MM.1S (cell line): Measurements from ENCODE around the gene NRXN3.

Experiments
- DNase-seq: peaks from one replicate; pipeline ENCODE4 v3.0.0-alpha.2; 2015
- H2AFZ ChIP-seq: fragments of 300-600 bp; sonication (generic); 2 replicates; pipeline ENCODE4 v1.6.0; 2016; ENCODE audit warnings: antibody characterized with exemption, low read length
- H3F3A ChIP-seq: fragments of 300-600 bp; sonication (generic); 2 replicates; pipeline ENCODE4 v1.6.1; 2016; ENCODE audit warnings: mild to moderate bottlenecking, antibody characterized with exemption, low read length, moderate library complexity, mixed read lengths; ENCODE audit not compliant: insufficient read depth
- H3K27ac ChIP-seq: fragments of 300-600 bp; sonication (generic); 2 replicates; pipeline ENCODE4 v1.5.1; 2016; ENCODE audit warnings: mild to moderate bottlenecking, low read length
- H3K27me3 ChIP-seq: fragments of 300-600 bp; sonication (generic); replicated peaks from 2 replicates; pipeline ENCODE4 v1.6.0; 2016; ENCODE audit warnings: low read length; ENCODE audit not compliant: insufficient read depth
- H3K36me3 ChIP-seq: fragments of 300-600 bp; sonication (generic); replicated peaks from 2 replicates; pipeline ENCODE4 v1.6.1; 2016; ENCODE audit warnings: mild to moderate bottlenecking, low read length, mixed read lengths; ENCODE audit not compliant: insufficient read depth
- H3K4me1 ChIP-seq: fragments of 300-600 bp; sonication (generic); 2 replicates; pipeline ENCODE4 v1.6.1; 2016; ENCODE audit warnings: low read length, mixed read lengths
- H3K4me2 ChIP-seq: fragments of 300-600 bp; sonication (generic); 2 replicates; pipeline ENCODE4 v1.6.0; 2016; ENCODE audit warnings: low read depth, low read length
- H3K4me3 ChIP-seq: fragments of 300-600 bp; sonication (generic); 2 replicates; pipeline ENCODE4 v1.5.1; 2016; ENCODE audit warnings: low read length, mixed read lengths
- H3K79me2 ChIP-seq: fragments of 300-600 bp; sonication (generic); 2 replicates; pipeline ENCODE4 v1.6.1; 2016; ENCODE audit warnings: mixed run types, low read length, mixed read lengths
- H3K9ac ChIP-seq: fragments of 300-600 bp; sonication (generic); 2 replicates; pipeline ENCODE4 v1.6.1; 2016; ENCODE audit warnings: low read length, mixed read lengths
- H3K9me2 ChIP-seq: fragments of 300-600 bp; sonication (generic); replicated peaks from 2 replicates; pipeline ENCODE4 v1.6.1; 2016; ENCODE audit warnings: mild to moderate bottlenecking, low read length, mixed read lengths; ENCODE audit not compliant: insufficient read depth
- H3K9me3 ChIP-seq: fragments of 300-600 bp; sonication (generic); replicated peaks from 2 replicates; pipeline ENCODE4 v1.6.1; 2016; ENCODE audit warnings: mild to moderate bottlenecking, low read length, mixed read lengths; ENCODE audit not compliant: insufficient read depth
- H4K20me1 ChIP-seq: fragments of 300-600 bp; sonication (generic); 2 replicates; pipeline ENCODE4 v1.6.1; 2016; ENCODE audit warnings: mild to moderate bottlenecking, low read length, moderate library complexity, mixed read lengths; ENCODE audit not compliant: insufficient read depth
- CTCF ChIP-seq: fragments of 300-600 bp; sonication (generic); IDR thresholded peaks from 2 replicates; pipeline ENCODE4 v1.5.1; 2016; ENCODE audit warnings: antibody characterized with exemption, low read length, mixed read lengths
- EZH2 ChIP-seq: fragments of 300-600 bp; sonication (generic); optimal IDR thresholded peaks from 2 replicates; pipeline ENCODE3; 2017; ENCODE audit warnings: low read depth, mild to moderate bottlenecking, antibody characterized with exemption, low read length, mixed read lengths
- EZH2phosphoT487 ChIP-seq: fragments of 300-600 bp; sonication (generic); IDR thresholded peaks from 2 replicates; pipeline ENCODE4 v1.6.1; 2018; ENCODE audit warnings: antibody characterized with exemption, low read length

The NRXN3 gene

GRCh38 chr14:78445275-78445674 lies 275.1 kb downstream of the NRXN3 start:
- no peak overlapping the region for H3K4me3 ChIP-seq
- H3K4me1 ChIP-seq = no peaks in the 10 kb centered on the region
- H3K9me3 ChIP-seq = no peaks in the 10 kb centered on the region
- H3K79me2 ChIP-seq = no peaks in the 10 kb centered on the region
- no peaks in the 10 kb centered on the region for H3F3A ChIP-seq
- no peak for TF ChIP-seq EZH2phosphoT487
- TF ChIP-seq EZH2 = no peak
- TF ChIP-seq CTCF = no peak
- H3K9ac ChIP-seq = no peak overlapping the region
- H2AFZ ChIP-seq = no peak overlapping the region
- no peaks in the 10 kb centered on the region for H3K36me3 ChIP-seq
- H3K4me2 ChIP-seq = no peak overlapping the region
- H3K9me2 ChIP-seq = no peaks in the 10 kb centered on the region
- no peaks in the 10 kb centered on the region for H4K20me1 ChIP-seq
- H3K27me3 ChIP-seq = no peaks in the 10 kb centered on the region
- H3K27ac ChIP-seq = no peak overlapping the region
- no peak for DNase-seq

- TF ChIP-seq CTCF (no peak), EZH2phosphoT487 (no peak), EZH2 (no peak)
- Histone ChIP-seq H3F3A (no peaks in the 10 kb centered on the region), H3K36me3 (no peaks in the 10 kb centered on the region), H2AFZ (no peak overlapping the region), H3K9me3 (no peaks in the 10 kb centered on the region), H4K20me1 (no peaks in the 10 kb centered on the region), H3K9me2 (no peaks in the 10 kb centered on the region), H3K79me2 (no peaks in the 10 kb centered on the region), H3K27me3 (no peaks in the 10 kb centered on the region), H3K4me2 (no peak overlapping the region), H3K27ac (no peak overlapping the region), H3K4me3 (no peak overlapping the region), H3K4me1 (no peaks in the 10 kb centered on the region), H3K9ac (no peak overlapping the region)
- DNase-seq = no peak
Measured at GRCh38 chr14:78446807-78447206, 276.6 kb downstream of the NRXN3 start.

- no peaks in the 10 kb centered on the region for H3K4me1 ChIP-seq
- TF ChIP-seq CTCF (peak; percentile 55), EZH2 (no peak)
- H3F3A ChIP-seq = no peaks in the 10 kb centered on the region
- no peak overlapping the region for H3K4me3 ChIP-seq
- peak; percentile 41 for DNase-seq
- no peaks in the 10 kb centered on the region for H3K9me3 ChIP-seq
- H3K9ac ChIP-seq = no peak overlapping the region
- H3K79me2 ChIP-seq = no peaks in the 10 kb centered on the region
- no peak overlapping the region for H3K4me2 ChIP-seq
- H3K36me3 ChIP-seq = no peaks in the 10 kb centered on the region
- H2AFZ ChIP-seq = no peak overlapping the region
- H3K27ac ChIP-seq = no peak overlapping the region
- H3K27me3 ChIP-seq = no peaks in the 10 kb centered on the region
- H3K9me2 ChIP-seq = no peaks in the 10 kb centered on the region
- no peaks in the 10 kb centered on the region for H4K20me1 ChIP-seq
Measured at GRCh38 chr14:78448164-78449094, 278.3 kb downstream of the NRXN3 start.
